HepG2 (cell line): Measurements from ENCODE around the gene BGN. TPM values are rescaled to one million over a fixed set of nuclear protein-coding genes. Genes with fewer than 3 reads are reported as not detected.

Experiments used
- ATAC-seq: fragments of 200-7000 bp; cut with Tn5 transposase; 3 replicates; pipeline ENCODE4 v1.9.1; 2020; ENCODE audit warnings: mild to moderate bottlenecking, moderate library complexity
- BruUV-seq: library from RNA; stranded (reverse); fragments of 400-500 nt; replicated peaks from 2 replicates; lab custom pipeline; 2021; lab: Mats Ljungman, UMichigan
- CTCF ChIA-PET: fragments of 300-600 bp; formaldehyde crosslinking; extraction: SDS; loops from one replicate; lab custom pipeline; 2021; ENCODE audit warnings: low total read pairs, inconsistent platforms, low intra/inter-chr PET ratio; lab: Yijun Ruan, JAX
- POLR2A ChIA-PET: fragments of 350-600 bp; sonication (Branson Sonifier 250); formaldehyde crosslinking; loops from one replicate; lab custom pipeline; 2020; ENCODE audit warnings: antibody characterized with exemption, inconsistent platforms; lab: Yijun Ruan, JAX
- DNase-seq: peaks from one replicate; pipeline ENCODE4 v3.0.0-alpha.2; 2015; ENCODE audit warnings: low spot score
- FAIRE-seq: peaks from 3 replicates; lab custom pipeline; 2011; peaks lifted over from hg19 to GRCh38; lab: Jason Lieb, UNC
- H2AFZ ChIP-seq: one replicate; pipeline ENCODE4 v1.6.1; 2011; ENCODE audit warnings: low read length, inconsistent platforms
- H3K27ac ChIP-seq: fragments of 300-600 bp; 3 replicates; pipeline ENCODE4 v1.8.0; 2011; ENCODE audit warnings: mixed run types, mild to moderate bottlenecking, mixed read lengths, low read length, inconsistent platforms; ENCODE audit not compliant: insufficient read depth; ENCODE audit errors: extremely low read length
- H3K27me3 ChIP-seq, 2 experiments: fragments of 200-600 bp in 1 of 2; 2 replicates in 1 of 2; 3 replicates in 1 of 2; pipeline versions ENCODE4 v1.6.0 to v1.8.0; 2011; ENCODE audit warnings: low read length in 2 of 2, mild to moderate bottlenecking in 2 of 2, moderate library complexity in 2 of 2, inconsistent platforms in 1 of 2; ENCODE audit not compliant: insufficient read depth in 2 of 2, control insufficient read depth in 1 of 2
- H3K36me3 ChIP-seq, 2 experiments: fragments of 200-600 bp in 1 of 2; replicated peaks in 1 of 2; 2 replicates in 1 of 2; 3 replicates in 1 of 2; pipeline versions ENCODE4 v1.5.1 to v1.8.0; 2011; ENCODE audit warnings: low read length in 2 of 2, inconsistent platforms in 1 of 2; ENCODE audit not compliant: insufficient read depth in 2 of 2, control insufficient read depth in 1 of 2
- H3K4me1 ChIP-seq: 2 replicates; pipeline ENCODE4 v1.5.1; 2012; ENCODE audit warnings: low read length, inconsistent platforms; ENCODE audit not compliant: insufficient read depth
- H3K4me2 ChIP-seq: 2 replicates; pipeline ENCODE4 v1.6.0; 2011; ENCODE audit warnings: low read depth, low read length, inconsistent platforms
- H3K4me3 ChIP-seq, 3 experiments: fragments of 200-600 bp in 1 of 3; sonication (generic), shearing (Covaris generic) in 1 of 3; replicated peaks in 1 of 3; 2 replicates each; pipeline ENCODE4 v1.5.1; 2011 to 2016; ENCODE audit warnings: low read length in 3 of 3, inconsistent platforms in 2 of 3, low read depth in 2 of 3, mild to moderate bottlenecking in 2 of 3, control low read depth in 1 of 3, mixed read lengths in 1 of 3; ENCODE audit not compliant: insufficient read depth in 1 of 3
- H3K79me2 ChIP-seq: one replicate; pipeline ENCODE4 v1.6.1; 2011; ENCODE audit warnings: low read length, inconsistent platforms; ENCODE audit not compliant: insufficient read depth
- H3K9ac ChIP-seq: 2 replicates; pipeline ENCODE4 v1.6.0; 2011; ENCODE audit warnings: mild to moderate bottlenecking, low read depth, low read length, inconsistent platforms; ENCODE audit not compliant: insufficient read depth
- H3K9me3 ChIP-seq: 2 replicates; pipeline ENCODE4 v1.5.1; 2012; ENCODE audit warnings: mild to moderate bottlenecking, low read length
- H4K20me1 ChIP-seq: 2 replicates; pipeline ENCODE4 v1.6.0; 2011; ENCODE audit warnings: inconsistent platforms, mild to moderate bottlenecking, low read length, moderate library complexity; ENCODE audit not compliant: insufficient read depth
- DNMT3B ChIP-seq: conservative IDR thresholded peaks from 2 replicates; pipeline ENCODE4 v1.6.1; 2016; ENCODE audit warnings: missing biosample characterization, control low read depth
- EHMT2 ChIP-seq: fragments of 200-600 bp; sonication (generic); IDR thresholded peaks from 2 replicates; pipeline ENCODE4 v1.7.0; 2017; ENCODE audit warnings: antibody characterized with exemption, low read depth, low read length, borderline replicate concordance
- GRHL1 ChIP-seq: sonication (generic); formaldehyde crosslinking; conservative IDR thresholded peaks from 2 replicates; pipeline ENCODE4 v1.8.0; 2022; ENCODE audit warnings: missing genetic modification reagents
- HNRNPLL ChIP-seq: fragments of 200-400 bp; formaldehyde crosslinking; IDR thresholded peaks from 2 replicates; pipeline ENCODE4 v1.6.1; 2017; ENCODE audit warnings: mild to moderate bottlenecking, low read depth, low read length; ENCODE audit not compliant: poor library complexity, severe bottlenecking
- MAFK ChIP-seq, 2 experiments: IDR thresholded peaks in 1 of 2; conservative IDR thresholded peaks in 1 of 2; 2 replicates each; pipeline ENCODE4 v1.6.1; 2011; ENCODE audit warnings: improper control_type of control experiment in 2 of 2, low read length in 2 of 2
- NFYC ChIP-seq: IDR thresholded peaks from 2 replicates; pipeline ENCODE4 v1.6.1; 2016; ENCODE audit warnings: missing genetic modification reagents, missing compliant biosample characterization
- TAF15 ChIP-seq: fragments of 200-400 bp; formaldehyde crosslinking; IDR thresholded peaks from one replicate; pipeline ENCODE4 v1.6.1; 2018; ENCODE audit warnings: mild to moderate bottlenecking, low read depth, low read length; ENCODE audit not compliant: poor library complexity, severe bottlenecking
- THAP9 ChIP-seq: sonication (generic); formaldehyde crosslinking; IDR thresholded peaks from 2 replicates; pipeline ENCODE4; 2020; ENCODE audit warnings: missing genetic modification reagents, mild to moderate bottlenecking, borderline replicate concordance
- ZBTB37 ChIP-seq: sonication (generic); formaldehyde crosslinking; IDR thresholded peaks from 2 replicates; pipeline ENCODE4 v1.4.0; 2020; ENCODE audit warnings: mild to moderate bottlenecking, missing genetic modification reagents
- ZNF12 ChIP-seq: sonication (generic); formaldehyde crosslinking; IDR thresholded peaks from 2 replicates; pipeline ENCODE4 v1.5.0; 2020; ENCODE audit warnings: missing genetic modification reagents
- ZNF20 ChIP-seq: sonication (generic); formaldehyde crosslinking; IDR thresholded peaks from 2 replicates; pipeline ENCODE4 v1.4.0; 2020; ENCODE audit warnings: mild to moderate bottlenecking, moderate library complexity, missing genetic modification reagents
- ZNF44 ChIP-seq: sonication (generic); formaldehyde crosslinking; IDR thresholded peaks from 2 replicates; pipeline ENCODE4 v1.5.1; 2020; ENCODE audit warnings: mild to moderate bottlenecking, missing genetic modification reagents
- ZNF790 ChIP-seq: sonication (generic); formaldehyde crosslinking; IDR thresholded peaks from 2 replicates; pipeline ENCODE4 v1.8.0; 2022; ENCODE audit warnings: missing genetic modification reagents, mild to moderate bottlenecking, borderline replicate concordance
- ZNF792 ChIP-seq: IDR thresholded peaks from 2 replicates; pipeline ENCODE4 v1.6.1; 2016
- WGBS: methylation state at CpG from one replicate; pipeline ENCODE4 v1.1.6; 2017; ENCODE audit warnings: low lambda C conversion rate; 5-methylcytosine and 5-hydroxymethylcytosine counted together
- in situ Hi-C: cut with HindIII; loops from 2 replicates; pipeline ENCODE4 v1.10.0; 2017; ENCODE audit warnings: low pct_unique_long_range_greater_than_20kb; ENCODE audit not compliant: extremely low pct_ligation_motif_present
- intact Hi-C: fragments of 100-400 bp; cut with micrococcal nuclease; formaldehyde crosslinking; loops from one replicate; pipeline ENCODE4 v1.10.0; 2022; ENCODE audit not compliant: unreplicated experiment
- polyA plus RNA-seq, 8 experiments: library from polyadenylated mRNA; depleted of rRNA in 3 of 8; stranded (reverse) in 7 of 8; unstranded in 1 of 8; fragments of >200 nt; fragmentation: Illumina TruSeq in 4 of 8; extraction: Trizol in 4 of 8; gene quantifications; 2 replicates each; pipeline versions ENCODE4 v1.2.1 to v1.2.3, GENCODE V29; 2011 to 2016; ENCODE audit warnings: low read depth in 4 of 8, missing spikeins in 1 of 8, mixed read lengths in 1 of 8; ENCODE audit not compliant: insufficient read depth in 1 of 8
- total RNA-seq, 5 experiments: library from RNA; depleted of rRNA; stranded (reverse); fragments of >200 nt; fragmentation: Illumina TruSeq; extraction: Trizol; gene quantifications; 2 replicates each; pipeline ENCODE4 v1.2.3, GENCODE V29; 2016; ENCODE audit warnings: low read depth in 1 of 5

Gene BGN
- total and polyA plus RNA-seq, 2 of the 13 experiments (the other 11 are each of a cell fraction or from before 2014, with no cell fraction given): 0.18 to 0.63 TPM

- POLR2A ChIA-PET: no interaction called here
- TF ChIP-seq DNMT3B (CRISPR knock-in tag) (no peak), ZBTB37 (no peak), EHMT2 (no peak), TAF15 (no peak), ZNF792 (CRISPR knock-in tag) (no peak), ZNF790 (CRISPR knock-in tag) (no peak)
- TF ChIP-seq, all 625 proteins: peak for 0
- 30% methylated on average over 2 of the region's 8 CpGs for WGBS
- intact Hi-C loops (no loop called here), in situ Hi-C loops (no loop called here)
- H3K4me3 ChIP-seq: no peak overlapping the region
- peaks cover 37% of the 10 kb centered on the region for H3K4me1 ChIP-seq
- H3K79me2 ChIP-seq: no peaks in the 10 kb centered on the region
- no TSS peak for BruUV-seq
- no peaks in the 10 kb centered on the region for H4K20me1 ChIP-seq
- CTCF ChIA-PET: no interaction called here
- H3K36me3 ChIP-seq: no peaks in the 10 kb centered on the region
- H2AFZ ChIP-seq: no peak overlapping the region
- no peak for DNase-seq
- no peak for FAIRE-seq
- ATAC-seq: no peak
- H3K9me3 ChIP-seq: no peaks in the 10 kb centered on the region
- H3K27ac ChIP-seq: no peak overlapping the region
- 0 out of 5 replicates have a peak, but pooled peaks cover 1 to 6% of the 10 kb centered on the region in 2 experiments for H3K27me3 ChIP-seq
- no peak overlapping the region for H3K4me2 ChIP-seq
- H3K9ac ChIP-seq: no peak overlapping the region
Measured at GRCh38 chrX:153496590-153496959, 1.8 kb downstream of the BGN start.

- no peak overlapping the region for H2AFZ ChIP-seq
- POLR2A ChIA-PET: no interaction called here
- CTCF ChIA-PET: no interaction called here
- 0 out of 5 replicates have a peak, but pooled peaks cover 1 to 2% of the 10 kb centered on the region in 2 experiments for H3K27me3 ChIP-seq
- in situ Hi-C loops (no loop called here), intact Hi-C loops (no loop called here)
- ATAC-seq (no peak), FAIRE-seq (no peak), DNase-seq (no peak)
- no peaks in the 10 kb centered on the region for H4K20me1 ChIP-seq
- no peak overlapping the region for H3K4me2 ChIP-seq
- H3K79me2 ChIP-seq: no peaks in the 10 kb centered on the region
- BruUV-seq: no TSS peak
- no peak overlapping the region for H3K27ac ChIP-seq
- no peaks in the 10 kb centered on the region for H3K9me3 ChIP-seq
- peaks cover 21% of the 10 kb centered on the region for H3K4me1 ChIP-seq
- H3K9ac ChIP-seq: no peak overlapping the region
- no peak overlapping the region for H3K4me3 ChIP-seq
- no peaks in the 10 kb centered on the region for H3K36me3 ChIP-seq
- no CpG with 5 or more reads among the region's 7 CpGs for WGBS
- TF ChIP-seq ZNF20 (CRISPR knock-in tag): no peak
- no peak for TF ChIP-seq NFYC (CRISPR knock-in tag)
- TF ChIP-seq ZNF44: no peak
- TF ChIP-seq ZNF12 (CRISPR knock-in tag): no peak
- no peak for TF ChIP-seq HNRNPLL
- no peak for TF ChIP-seq THAP9
- no peak for TF ChIP-seq GRHL1 (CRISPR knock-in tag)
- no peak for TF ChIP-seq MAFK (conservative IDR thresholded peaks at IDR 0.05 in 1 of 2, IDR thresholded peaks at IDR 0.05 in 1 of 2; ENCODE audit: low read length in 2 of 2)
Measured at GRCh38 chrX:153498453-153498852, 3.7 kb downstream of the BGN start.
